Ishikawa (cell line): ENCODE data around the gene OTUD6A.

Source experiments
- CREB1 ChIP-seq: IDR thresholded peaks from 2 replicates; pipeline ENCODE4 v1.6.1; 2012; ENCODE audit warnings: low read depth
- EP300 ChIP-seq: IDR thresholded peaks from 2 replicates; pipeline ENCODE4 v1.6.1; 2012; ENCODE audit warnings: borderline replicate concordance
- TF ChIP-seq, protein P1 (sequence below): IDR thresholded peaks from 2 replicates; pipeline ENCODE4 v1.6.1; 2012

DNA sequence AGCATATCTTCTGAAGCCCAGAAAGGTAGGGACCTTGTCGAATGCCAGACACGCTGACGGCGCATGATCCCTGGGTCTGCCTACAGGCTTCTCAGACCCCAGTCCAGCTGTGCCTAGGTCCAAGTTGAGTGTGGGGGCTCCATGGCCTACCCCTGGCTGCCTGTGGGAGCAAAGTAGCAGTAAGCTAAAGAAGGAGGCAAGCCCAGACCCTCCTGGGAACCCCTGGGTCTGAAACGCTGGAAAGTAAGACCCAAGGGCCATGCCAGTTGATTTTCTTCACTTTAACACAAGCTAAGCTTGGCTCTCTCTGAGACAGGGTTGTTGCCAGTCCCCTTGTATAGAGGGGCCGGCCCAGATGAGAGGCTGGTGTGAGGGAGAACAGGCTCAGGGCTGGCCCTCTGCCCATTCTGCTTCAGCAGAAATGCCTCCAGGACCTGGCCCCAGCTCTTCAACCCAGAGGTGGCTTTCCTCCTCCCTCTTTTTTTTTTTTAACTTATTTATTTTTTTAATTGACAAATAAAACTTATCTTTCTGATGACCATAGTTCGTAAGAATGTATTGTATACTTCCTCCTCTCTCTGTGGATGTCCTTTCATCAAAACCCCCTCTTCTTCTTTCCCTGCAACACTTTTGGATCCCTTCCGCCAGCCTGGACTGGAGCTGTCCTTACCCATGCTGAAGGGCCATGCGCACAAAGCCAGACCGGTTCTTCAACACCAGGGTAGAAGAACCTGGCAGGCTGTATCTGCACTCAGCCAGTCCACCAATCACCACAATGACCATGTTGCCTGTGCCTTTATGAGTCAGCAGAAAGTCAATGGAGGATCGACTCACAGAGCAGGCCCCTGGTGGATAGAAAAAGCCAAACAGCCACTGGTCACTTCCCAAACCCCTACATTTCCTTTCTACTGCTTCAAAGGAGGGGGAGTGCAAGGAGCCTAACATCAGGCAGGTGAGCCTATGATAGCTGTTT is 19.6 kb upstream of the OTUD6A start:
- no peak for TF ChIP-seq CREB1
- TF ChIP-seq, protein P1, sequence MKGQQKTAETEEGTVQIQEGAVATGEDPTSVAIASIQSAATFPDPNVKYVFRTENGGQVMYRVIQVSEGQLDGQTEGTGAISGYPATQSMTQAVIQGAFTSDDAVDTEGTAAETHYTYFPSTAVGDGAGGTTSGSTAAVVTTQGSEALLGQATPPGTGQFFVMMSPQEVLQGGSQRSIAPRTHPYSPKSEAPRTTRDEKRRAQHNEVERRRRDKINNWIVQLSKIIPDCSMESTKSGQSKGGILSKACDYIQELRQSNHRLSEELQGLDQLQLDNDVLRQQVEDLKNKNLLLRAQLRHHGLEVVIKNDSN: no peak
- no peak for TF ChIP-seq EP300
